ENCODE measurements around the gene SAFB. TPM values are rescaled to one million over a fixed set of nuclear protein-coding genes. Genes with fewer than 3 reads are reported as not detected.
"Not testable (repeated sequence)": the region's sequence is repeated elsewhere in the genome, so short reads cannot be mapped to it uniquely, and the experiment has no call there.

Gene SAFB
- polyA plus RNA-seq, 1 of the 3 experiments (the other 2 are of a cell fraction): 90.0 TPM

GRCh38 chr19:5608766-5609165 is 14.1 kb upstream of the SAFB start:
- H3K27ac ChIP-seq (ENCODE audit: low read depth in 2 of 2, low read length in 1 of 2); DNase-seq; H3K27me3 ChIP-seq (ENCODE audit: insufficient read depth); H3K9me3 ChIP-seq; CTCF ChIA-PET; H3K4me2 ChIP-seq; H3F3A ChIP-seq (replicated peaks; ENCODE audit: insufficient read depth); H3K4me1 ChIP-seq (ENCODE audit: control insufficient read depth in 1 of 2, insufficient read depth in 2 of 2, low read depth in 1 of 2, low read length in 1 of 2); H3K4me3 ChIP-seq (ENCODE audit: low read depth in 2 of 2, low read length in 1 of 2); H3K9ac ChIP-seq; H3K9me2 ChIP-seq; POLR2A ChIA-PET; H2AFZ ChIP-seq (ENCODE audit: low read depth): not testable (repeated sequence)
- Histone ChIP-seq H3K79me2 (ENCODE audit: insufficient read depth) (peaks cover 40% of the 10 kb centered on the region), H4K20me1 (ENCODE audit: insufficient read depth) (peaks cover 15% of the 10 kb centered on the region; the same call in 1 of the 2 replicates), H3K36me3 (replicated peaks in 1 of 2; ENCODE audit: control insufficient read depth in 1 of 2, insufficient read depth in 2 of 2, low read length in 1 of 2) (peaks cover 63 to 72% of the 10 kb centered on the region in 2 experiments)
- 99% methylated on average over 9 of the region's 9 CpGs for WGBS (ENCODE audit: low lambda C conversion rate)

- H3K9me2 ChIP-seq: no peaks in the 10 kb centered on the region
- H3F3A ChIP-seq (replicated peaks; ENCODE audit: insufficient read depth): no peaks in the 10 kb centered on the region
- 98% methylated on average over 16 of the region's 16 CpGs for WGBS (ENCODE audit: low lambda C conversion rate)
- no peaks in the 10 kb centered on the region for H3K9me3 ChIP-seq
- peaks cover 64 to 73% of the 10 kb centered on the region in 2 experiments for H3K36me3 ChIP-seq (replicated peaks in 1 of 2; ENCODE audit: control insufficient read depth in 1 of 2, insufficient read depth in 2 of 2, low read length in 1 of 2)
- H2AFZ ChIP-seq (ENCODE audit: low read depth): no peak overlapping the region
- H3K79me2 ChIP-seq (ENCODE audit: insufficient read depth): peaks cover 47% of the 10 kb centered on the region
- H4K20me1 ChIP-seq (ENCODE audit: insufficient read depth): peaks cover 15% of the 10 kb centered on the region; the same call in 1 of the 2 replicates
- H3K27me3 ChIP-seq (ENCODE audit: insufficient read depth): no peaks in the 10 kb centered on the region
- H3K9ac ChIP-seq: no peak overlapping the region
- H3K27ac ChIP-seq (ENCODE audit: low read depth in 2 of 2, low read length in 1 of 2): no peak overlapping the region
- H3K4me2 ChIP-seq: no peak overlapping the region
- TF ChIP-seq RFX5 (IDR thresholded peaks at IDR 0.05; ENCODE audit: low read length) (no peak), ELF1 (IDR thresholded peaks at IDR 0.05) (no peak), RXRA (IDR thresholded peaks at IDR 0.05; ENCODE audit: borderline replicate concordance, low read depth) (no peak), TCF12 (IDR thresholded peaks at IDR 0.05) (no peak), TAF1 (IDR thresholded peaks at IDR 0.05; ENCODE audit: borderline replicate concordance, low read depth, low read length) (no peak), YY1 (IDR thresholded peaks at IDR 0.05; ENCODE audit: low read depth) (no peak), TEAD4 (IDR thresholded peaks at IDR 0.05; ENCODE audit: borderline replicate concordance, insufficient read depth) (no peak), JUND (IDR thresholded peaks at IDR 0.05) (no peak), ZBTB33 (IDR thresholded peaks at IDR 0.05; ENCODE audit: borderline replicate concordance, low read depth) (no peak), CTCF (IDR thresholded peaks at IDR 0.05) (no peak)
- TF ChIP-seq, protein P1, sequence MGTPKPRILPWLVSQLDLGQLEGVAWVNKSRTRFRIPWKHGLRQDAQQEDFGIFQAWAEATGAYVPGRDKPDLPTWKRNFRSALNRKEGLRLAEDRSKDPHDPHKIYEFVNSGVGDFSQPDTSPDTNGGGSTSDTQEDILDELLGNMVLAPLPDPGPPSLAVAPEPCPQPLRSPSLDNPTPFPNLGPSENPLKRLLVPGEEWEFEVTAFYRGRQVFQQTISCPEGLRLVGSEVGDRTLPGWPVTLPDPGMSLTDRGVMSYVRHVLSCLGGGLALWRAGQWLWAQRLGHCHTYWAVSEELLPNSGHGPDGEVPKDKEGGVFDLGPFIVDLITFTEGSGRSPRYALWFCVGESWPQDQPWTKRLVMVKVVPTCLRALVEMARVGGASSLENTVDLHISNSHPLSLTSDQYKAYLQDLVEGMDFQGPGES (IDR thresholded peaks at IDR 0.05; ENCODE audit: low read depth, low read length): no peak
- CTCF ChIA-PET: interaction anchor here (0.6 kb wide), 1 partner anchor 842 kb away, joined by 3 read pairs; no protein-coding TSS in a partner anchor
- H3K4me1 ChIP-seq (ENCODE audit: control insufficient read depth in 1 of 2, insufficient read depth in 2 of 2, low read depth in 1 of 2, low read length in 1 of 2): no peaks in the 10 kb centered on the region
- no peak overlapping the region for H3K4me3 ChIP-seq (ENCODE audit: low read depth in 2 of 2, low read length in 1 of 2)
- DNase-seq: no peak
- POLR2A ChIA-PET: no interaction called here
Measured at GRCh38 chr19:5609881-5610448, 12.9 kb upstream of the SAFB start.
